ENCODE results near the gene FUBP3. TPM values are rescaled to one million over a fixed set of nuclear protein-coding genes. Genes with fewer than 3 reads are reported as not detected.

FUBP3 gene
- polyA plus RNA-seq, 3 donors, result 9.5 to 17.3 (median 16.3) TPM

DNA sequence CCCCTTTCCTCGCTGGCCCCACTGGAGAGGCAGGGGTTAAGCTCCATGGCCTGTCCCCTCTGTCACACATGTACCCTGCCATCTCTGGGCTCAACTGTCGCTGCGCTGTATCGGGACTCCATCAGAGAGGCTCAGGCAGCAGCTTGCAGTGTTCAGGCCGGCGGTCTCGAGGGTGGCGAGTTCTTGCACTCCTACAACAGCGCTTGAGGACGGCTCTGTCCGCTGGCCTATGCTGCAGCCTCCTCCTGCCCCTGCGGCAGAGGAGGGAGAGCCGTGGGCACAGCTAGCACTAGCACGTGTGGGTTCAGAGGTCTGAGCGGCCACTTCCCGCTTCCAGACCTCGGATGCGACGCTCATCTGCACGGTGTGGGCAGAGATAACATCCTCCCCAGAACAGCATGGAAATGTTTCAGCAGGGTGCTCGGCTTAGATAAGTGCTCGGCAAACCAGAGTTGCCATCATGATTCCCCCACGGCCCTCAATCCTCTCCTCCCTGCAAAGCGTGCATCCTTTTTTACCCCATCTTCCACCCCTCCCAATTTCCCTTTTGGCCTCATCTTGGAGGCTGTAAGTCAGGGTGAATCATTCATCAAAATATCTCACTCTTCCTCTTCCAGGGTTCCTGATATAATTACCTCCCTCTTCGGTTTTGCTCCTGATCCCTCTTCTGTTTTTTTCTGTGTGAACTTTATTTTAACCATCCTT, 41.9 kb upstream of the FUBP3 start:
- H3K27me3 ChIP-seq (ENCODE audit: control insufficient read depth in 2 of 2, insufficient read depth in 2 of 2, low read length in 2 of 2), result peaks cover 24 to 50% of the 10 kb centered on the region in 2 donors
- Mint-ChIP-seq H3K27ac (no peak overlapping the region), H3K4me3 (peak overlapping the region in 1 of 2 donors; percentile 28), H3K4me1 (peaks cover 4% of the 10 kb centered on the region), H3K36me3 (no peaks in the 10 kb centered on the region), H3K9me3 (peaks cover 0 to 3% (median 2%) of the 10 kb centered on the region in 7 donors), H3K27me3 (ENCODE audit: low read depth in 3 of 3) (peaks cover 55 to 71% (median 58%) of the 10 kb centered on the region in 3 donors)
- no peak for DNase-seq
- H3K9ac ChIP-seq (ENCODE audit: insufficient read depth, low read length, poor library complexity, severe bottlenecking), result no peak overlapping the region
- TF ChIP-seq, protein P1, sequence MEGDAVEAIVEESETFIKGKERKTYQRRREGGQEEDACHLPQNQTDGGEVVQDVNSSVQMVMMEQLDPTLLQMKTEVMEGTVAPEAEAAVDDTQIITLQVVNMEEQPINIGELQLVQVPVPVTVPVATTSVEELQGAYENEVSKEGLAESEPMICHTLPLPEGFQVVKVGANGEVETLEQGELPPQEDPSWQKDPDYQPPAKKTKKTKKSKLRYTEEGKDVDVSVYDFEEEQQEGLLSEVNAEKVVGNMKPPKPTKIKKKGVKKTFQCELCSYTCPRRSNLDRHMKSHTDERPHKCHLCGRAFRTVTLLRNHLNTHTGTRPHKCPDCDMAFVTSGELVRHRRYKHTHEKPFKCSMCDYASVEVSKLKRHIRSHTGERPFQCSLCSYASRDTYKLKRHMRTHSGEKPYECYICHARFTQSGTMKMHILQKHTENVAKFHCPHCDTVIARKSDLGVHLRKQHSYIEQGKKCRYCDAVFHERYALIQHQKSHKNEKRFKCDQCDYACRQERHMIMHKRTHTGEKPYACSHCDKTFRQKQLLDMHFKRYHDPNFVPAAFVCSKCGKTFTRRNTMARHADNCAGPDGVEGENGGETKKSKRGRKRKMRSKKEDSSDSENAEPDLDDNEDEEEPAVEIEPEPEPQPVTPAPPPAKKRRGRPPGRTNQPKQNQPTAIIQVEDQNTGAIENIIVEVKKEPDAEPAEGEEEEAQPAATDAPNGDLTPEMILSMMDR (IDR thresholded peaks at IDR 0.05), result no peak
- intact Hi-C loops (cut with micrococcal nuclease), result no loop called here
- no peaks in the 10 kb centered on the region for H3K4me1 ChIP-seq (ENCODE audit: control insufficient read depth in 1 of 2, insufficient read depth in 2 of 2, low read length in 2 of 2)
- H3K4me3 ChIP-seq (replicated peaks in 1 of 3; ENCODE audit: low read depth in 2 of 3, low read length in 3 of 3), result no peak overlapping the region
- WGBS (ENCODE audit: insufficient coverage), result 4% methylated on average over 23 of the region's 25 CpGs
- no peaks in the 10 kb centered on the region for H4K20me1 ChIP-seq (ENCODE audit: insufficient read depth, low read length)
- no peak overlapping the region for H2AFZ ChIP-seq (ENCODE audit: insufficient read depth, low read depth, low read length, poor library complexity, severe bottlenecking)
- H3K79me2 ChIP-seq (ENCODE audit: insufficient read depth, low read length), result no peaks in the 10 kb centered on the region
- H3K27ac ChIP-seq (ENCODE audit: low read depth in 1 of 2, low read length in 2 of 2), result no peak overlapping the region
- no peaks in the 10 kb centered on the region for H3K9me3 ChIP-seq (replicated peaks in 1 of 2; ENCODE audit: control insufficient read depth in 1 of 2, insufficient read depth in 1 of 2, low read length in 2 of 2)
- no peak overlapping the region for H3K4me2 ChIP-seq (replicated peaks; ENCODE audit: extremely low read depth, low read length, poor library complexity, severe bottlenecking)
- H3K36me3 ChIP-seq (replicated peaks in 1 of 2; ENCODE audit: control insufficient read depth in 1 of 2, insufficient read depth in 2 of 2, low read length in 2 of 2), result no peaks in the 10 kb centered on the region

DNA sequence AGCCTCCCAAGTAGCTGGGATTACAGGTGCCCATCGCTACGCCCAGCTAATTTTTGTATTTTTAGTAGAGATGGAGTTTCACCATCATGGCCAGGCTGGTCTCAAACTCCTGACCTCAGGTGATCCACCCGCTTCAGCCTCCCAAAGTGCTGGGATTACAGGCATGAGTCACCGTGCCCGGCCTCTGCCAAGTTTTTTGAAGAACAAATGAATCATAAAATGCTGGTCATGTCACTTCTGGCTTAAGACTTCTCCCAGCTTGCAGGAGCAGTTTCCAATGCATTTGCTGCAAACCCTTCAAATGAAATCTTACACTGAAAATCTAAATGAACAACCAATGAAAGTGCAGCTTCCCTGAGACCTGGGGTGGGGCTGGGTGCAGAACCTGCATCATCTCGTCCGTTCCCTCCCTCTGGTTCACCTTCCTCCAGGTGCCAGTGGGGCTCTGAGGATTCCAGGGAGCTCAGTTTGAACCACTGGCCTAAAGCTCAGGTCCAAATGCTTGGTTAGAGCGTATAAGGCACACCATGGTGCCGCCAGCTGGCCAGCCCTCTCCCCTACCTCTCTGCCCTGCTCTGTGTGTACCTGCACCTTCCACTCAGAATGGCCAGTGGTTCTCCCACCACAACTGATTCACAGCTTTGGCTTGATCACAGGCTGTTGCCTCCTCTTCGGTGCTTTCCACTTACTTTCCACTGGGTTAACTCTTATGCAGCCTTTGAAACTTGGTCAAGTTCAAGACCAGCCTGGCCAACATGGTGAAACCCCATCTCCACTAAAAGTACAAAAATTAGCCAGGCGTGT, 39.8 kb upstream of the FUBP3 start:
- Mint-ChIP-seq H3K36me3 (no peaks in the 10 kb centered on the region), H3K4me1 (peaks cover 4% of the 10 kb centered on the region), H3K27ac (no peak overlapping the region), H3K4me3 (no peak overlapping the region), H3K9me3 (peaks cover 0 to 5% (median 2%) of the 10 kb centered on the region in 7 donors), H3K27me3 (ENCODE audit: low read depth in 3 of 3) (peaks cover 53 to 62% (median 57%) of the 10 kb centered on the region in 3 donors)
- H3K4me3 ChIP-seq (replicated peaks in 1 of 3; ENCODE audit: low read depth in 2 of 3, low read length in 3 of 3), result no peak overlapping the region
- no peak overlapping the region for H3K9ac ChIP-seq (ENCODE audit: insufficient read depth, low read length, poor library complexity, severe bottlenecking)
- no peaks in the 10 kb centered on the region for H3K79me2 ChIP-seq (ENCODE audit: insufficient read depth, low read length)
- H3K27me3 ChIP-seq (ENCODE audit: control insufficient read depth in 2 of 2, insufficient read depth in 2 of 2, low read length in 2 of 2), result peaks cover 24 to 50% of the 10 kb centered on the region in 2 donors
- H4K20me1 ChIP-seq (ENCODE audit: insufficient read depth, low read length), result no peaks in the 10 kb centered on the region
- intact Hi-C loops (cut with micrococcal nuclease), result no loop called here
- H3K9me3 ChIP-seq (replicated peaks in 1 of 2; ENCODE audit: control insufficient read depth in 1 of 2, insufficient read depth in 1 of 2, low read length in 2 of 2), result no peaks in the 10 kb centered on the region
- no peak overlapping the region for H3K27ac ChIP-seq (ENCODE audit: low read depth in 1 of 2, low read length in 2 of 2)
- no peak overlapping the region for H2AFZ ChIP-seq (ENCODE audit: insufficient read depth, low read depth, low read length, poor library complexity, severe bottlenecking)
- TF ChIP-seq, protein P1 (IDR thresholded peaks at IDR 0.05), result no peak
- whole genome bisulfite sequencing (ENCODE audit: insufficient coverage), result 86% methylated on average over 8 of the region's 11 CpGs
- no peak for DNase-seq
- H3K4me1 ChIP-seq (ENCODE audit: control insufficient read depth in 1 of 2, insufficient read depth in 2 of 2, low read length in 2 of 2), result no peaks in the 10 kb centered on the region
- no peaks in the 10 kb centered on the region for H3K36me3 ChIP-seq (replicated peaks in 1 of 2; ENCODE audit: control insufficient read depth in 1 of 2, insufficient read depth in 2 of 2, low read length in 2 of 2)
- no peak overlapping the region for H3K4me2 ChIP-seq (replicated peaks; ENCODE audit: extremely low read depth, low read length, poor library complexity, severe bottlenecking)
